Endothelial cell of umbilical vein (primary cell): ENCODE data around the gene TBL2. TPM values are rescaled to one million over a fixed set of nuclear protein-coding genes. Genes with fewer than 3 reads are reported as not detected.

ENCODE experiments used
- BruUV-seq: library from RNA; stranded (reverse); fragments of 400-500 nt; replicated peaks from 2 replicates; lab custom pipeline; 2021; lab: Mats Ljungman, UMichigan
- CTCF ChIA-PET: fragments of 300-600, 350-600 bp; sonication (Branson Sonifier 250); formaldehyde crosslinking; loops from one replicate; lab custom pipeline; 2021; ENCODE audit warnings: antibody characterized with exemption, inconsistent platforms; lab: Charles Lee
- POLR2A ChIA-PET: fragments of 300-600, 350-600 bp; sonication (Branson Sonifier 250); formaldehyde crosslinking; loops from one replicate; lab custom pipeline; 2021; ENCODE audit warnings: antibody characterized with exemption, inconsistent platforms; lab: Charles Lee
- DNase-seq: peaks from one replicate; pipeline ENCODE4 v3.0.0-alpha.2; 2011; ENCODE audit warnings: low read depth, low spot score
- FAIRE-seq: peaks from 2 replicates; lab custom pipeline; 2011; peaks lifted over from hg19 to GRCh38; lab: Jason Lieb, UNC
- H2AFZ ChIP-seq: 2 replicates; pipeline ENCODE4 v1.6.0; 2012; ENCODE audit warnings: low read depth, low read length, control low read depth, inconsistent platforms
- H3K27ac ChIP-seq: 2 replicates; pipeline ENCODE4 v1.5.1; 2011; ENCODE audit warnings: low read depth, mild to moderate bottlenecking, control low read depth, low read length, moderate library complexity; ENCODE audit not compliant: insufficient read depth
- H3K27me3 ChIP-seq, 2 experiments: 2 replicates each; pipeline versions ENCODE4 v1.6.0 to v1.6.1; 2011; ENCODE audit warnings: low read length in 2 of 2, mixed read lengths in 1 of 2; ENCODE audit not compliant: control insufficient read depth in 2 of 2, insufficient read depth in 2 of 2
- H3K36me3 ChIP-seq, 2 experiments: 2 replicates in 1 of 2; 3 replicates in 1 of 2; pipeline ENCODE4 v1.5.1; 2011; ENCODE audit warnings: low read length in 2 of 2, mild to moderate bottlenecking in 1 of 2, moderate library complexity in 1 of 2; ENCODE audit not compliant: control insufficient read depth in 2 of 2, insufficient read depth in 2 of 2; ENCODE audit errors: extremely low read depth in 1 of 2
- H3K4me1 ChIP-seq: 3 replicates; pipeline ENCODE4 v1.5.1; 2011; ENCODE audit warnings: mild to moderate bottlenecking, low read length; ENCODE audit not compliant: control insufficient read depth, insufficient read depth; ENCODE audit errors: extremely low read depth
- H3K4me2 ChIP-seq: 2 replicates; pipeline ENCODE4 v1.6.1; 2011; ENCODE audit warnings: low read length, control low read depth, mixed read lengths; ENCODE audit not compliant: insufficient read depth
- H3K4me3 ChIP-seq, 3 experiments: fragments of 200-600 bp in 1 of 3; sonication (generic), shearing (Covaris generic) in 1 of 3; replicated peaks in 1 of 3; 2 replicates each; pipeline ENCODE4 v1.5.1; 2011 to 2016; ENCODE audit warnings: control low read depth in 3 of 3, low read length in 3 of 3, mild to moderate bottlenecking in 2 of 3, inconsistent platforms in 1 of 3, low read depth in 1 of 3, moderate library complexity in 1 of 3; ENCODE audit not compliant: insufficient read depth in 1 of 3
- H3K79me2 ChIP-seq: 2 replicates; pipeline ENCODE4 v1.6.0; 2012; ENCODE audit warnings: low read length, inconsistent platforms; ENCODE audit not compliant: control insufficient read depth, insufficient read depth
- H3K9ac ChIP-seq: replicated peaks from 2 replicates; pipeline ENCODE3; 2011; ENCODE audit warnings: low read length, control low read depth; ENCODE audit not compliant: insufficient read depth; ENCODE audit errors: extremely low read depth
- H3K9me1 ChIP-seq: replicated peaks from 3 replicates; pipeline ENCODE4 v1.6.0; 2011; ENCODE audit warnings: mild to moderate bottlenecking, low read length; ENCODE audit not compliant: control insufficient read depth, insufficient read depth; ENCODE audit errors: extremely low read depth
- H3K9me3 ChIP-seq: replicated peaks from 2 replicates; pipeline ENCODE4 v1.5.1; 2012; ENCODE audit warnings: low read length, inconsistent platforms; ENCODE audit not compliant: control insufficient read depth, insufficient read depth
- H4K20me1 ChIP-seq: replicated peaks from 2 replicates; pipeline ENCODE3; 2011; ENCODE audit warnings: mild to moderate bottlenecking, low read length; ENCODE audit not compliant: control insufficient read depth, insufficient read depth; ENCODE audit errors: extremely low read depth
- CTCF ChIP-seq, 2 donors: IDR thresholded peaks; 1 replicate in 1 of 2; 2 replicates in 1 of 2; pipeline ENCODE4 v1.5.1; 2011; ENCODE audit warnings: low read length in 2 of 2, mild to moderate bottlenecking in 2 of 2, moderate library complexity in 2 of 2, control low read depth in 1 of 2, inconsistent platforms in 1 of 2, low read depth in 1 of 2; ENCODE audit not compliant: insufficient read depth in 1 of 2; ENCODE audit errors: extremely low read depth in 1 of 2
- EZH2 ChIP-seq: IDR thresholded peaks from 2 replicates; pipeline ENCODE4 v1.6.1; 2012; ENCODE audit warnings: borderline replicate concordance, low read depth, mild to moderate bottlenecking, moderate library complexity, low read length, inconsistent platforms; ENCODE audit not compliant: severe bottlenecking
- FOS ChIP-seq: IDR thresholded peaks from 2 replicates; pipeline ENCODE4 v1.6.1; 2011; ENCODE audit warnings: mild to moderate bottlenecking, low read length, moderate library complexity, borderline replicate concordance; ENCODE audit not compliant: insufficient read depth
- GATA2 ChIP-seq: IDR thresholded peaks from 2 replicates; pipeline ENCODE4 v1.7.0; 2011; ENCODE audit warnings: low read depth, mild to moderate bottlenecking, moderate library complexity, mixed read lengths, low read length; ENCODE audit not compliant: insufficient read length, insufficient read depth
- JUN ChIP-seq: IDR thresholded peaks from 2 replicates; pipeline ENCODE4 v1.6.1; 2011; ENCODE audit warnings: borderline replicate concordance, low read depth; ENCODE audit not compliant: insufficient read length, insufficient read depth
- MAX ChIP-seq: IDR thresholded peaks from 2 replicates; pipeline ENCODE4 v1.6.1; 2011; ENCODE audit not compliant: insufficient read depth, insufficient read length
- MYC ChIP-seq: IDR thresholded peaks from one replicate; pipeline ENCODE4 v1.6.1; 2011; ENCODE audit warnings: mild to moderate bottlenecking, low read depth, low read length
- POLR2A ChIP-seq: IDR thresholded peaks from 2 replicates; pipeline ENCODE4 v1.6.1; 2012; ENCODE audit warnings: low read depth, mild to moderate bottlenecking, control low read depth, low read length
- POLR2AphosphoS5 ChIP-seq: IDR thresholded peaks from 2 replicates; pipeline ENCODE4 v1.6.1; 2012; ENCODE audit warnings: low read depth, mild to moderate bottlenecking, control low read depth, low read length, moderate library complexity; ENCODE audit not compliant: insufficient read depth
- dilution Hi-C: fragments of 300-500 bp; cut with MboI; formaldehyde crosslinking; loops from one replicate; pipeline ENCODE4 v1.15.0; 2019; ENCODE audit warnings: low sequenced_read_pairs; ENCODE audit not compliant: extremely low pct_ligation_motif_present
- intact Hi-C: fragments of 100-400 bp; cut with micrococcal nuclease; formaldehyde crosslinking; loops from one replicate; pipeline ENCODE4 v1.10.0; 2022
- polyA plus RNA-seq, 4 experiments: library from polyadenylated mRNA; depleted of rRNA in 3 of 4; stranded (reverse) in 3 of 4; unstranded in 1 of 4; fragments of >200 nt; gene quantifications; 2 replicates each; pipeline versions ENCODE4 v1.2.1 to v1.2.3, GENCODE V29; 2011 to 2012; ENCODE audit warnings: missing spikeins in 1 of 4
- total RNA-seq: library from RNA; stranded (reverse); gene quantifications from 2 replicates; pipeline ENCODE4 v1.2.3, GENCODE V29; 2021

The TBL2 gene
- total and polyA plus RNA-seq, 2 donors (not counting 3 experiments of a cell fraction or from before 2014, with no cell fraction given): 38.6 to 48.4 TPM

DNA sequence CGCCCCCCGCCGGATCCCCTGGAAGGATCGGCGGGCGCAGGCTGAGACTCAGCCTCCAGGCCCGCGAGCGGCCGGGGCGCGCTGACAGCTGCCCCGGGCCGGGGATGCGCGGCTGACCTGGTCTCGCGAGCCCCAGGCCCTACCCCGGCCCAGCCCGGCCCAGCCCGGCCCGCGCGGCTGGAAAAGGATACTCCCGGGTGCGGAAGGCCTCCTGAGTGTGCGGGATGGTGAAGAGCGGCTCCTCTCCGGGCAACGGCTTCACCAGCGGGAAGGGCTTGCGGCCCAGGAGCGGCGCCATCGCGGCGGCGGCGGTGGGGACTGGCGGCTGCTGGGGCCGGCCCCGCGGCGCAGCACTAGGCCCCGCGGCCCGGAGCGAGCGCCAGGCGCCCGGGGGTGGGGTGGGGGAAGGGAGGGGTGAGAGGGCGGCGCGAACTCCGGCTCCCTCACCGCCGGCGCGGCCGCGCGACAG is 56.7 kb downstream of the TBL2 start:
- no peaks in the 10 kb centered on the region for H3K27me3 ChIP-seq
- H2AFZ ChIP-seq: peak overlapping the region; percentile 61
- H3K9me1 ChIP-seq: no peaks in the 10 kb centered on the region
- no peak for DNase-seq
- H3K4me1 ChIP-seq: peaks cover 22% of the 10 kb centered on the region
- no peak overlapping the region for H3K4me2 ChIP-seq
- TF ChIP-seq JUN: no peak
- TF ChIP-seq POLR2AphosphoS5: no peak
- TF ChIP-seq FOS: no peak
- ChIA-PET CTCF (interaction anchor here (0.8 to 2.3 kb wide), 6 partner anchors 11 to 204 kb away, joined by 3 to 8 read pairs (median 4); no protein-coding TSS in a partner anchor), POLR2A (interaction anchor here (0.6 to 1.8 kb wide), 3 partner anchors 35 to 495 kb away, joined by 4 to 8 read pairs (median 5); partner anchors contain the start of genes ABHD11 and BCL7B)
- H3K36me3 ChIP-seq: no peaks in the 10 kb centered on the region
- H3K27ac ChIP-seq: peak overlapping the region; percentile 65
- no peak for FAIRE-seq
- intact Hi-C loops: loop anchor here (1.0 to 2.0 kb wide), 4 partner anchors 36 to 213 kb away; partner anchors contain the start of genes BCL7B and TBL2
- H3K9me3 ChIP-seq: no peaks in the 10 kb centered on the region
- peaks cover 49% of the 10 kb centered on the region for H3K79me2 ChIP-seq
- H4K20me1 ChIP-seq: peaks cover 4% of the 10 kb centered on the region
- no TSS peak for BruUV-seq
- dilution Hi-C loops: no loop called here
- peak overlapping the region; percentile 66 for H3K9ac ChIP-seq
- peak overlapping the region; percentile 83 to 91 (median 89) for H3K4me3 ChIP-seq

- BruUV-seq: no TSS peak
- H3K36me3 ChIP-seq: no peaks in the 10 kb centered on the region
- H3K4me2 ChIP-seq: peak overlapping the region; percentile 65
- no peaks in the 10 kb centered on the region for H3K9me3 ChIP-seq
- H3K9ac ChIP-seq: peak overlapping the region; percentile 66
- DNase-seq (peak; percentile 40), FAIRE-seq (peak; percentile 80)
- ChIA-PET CTCF (interaction anchor here (0.8 to 2.3 kb wide), 7 partner anchors 9 to 214 kb away, joined by 3 to 8 read pairs (median 4); no protein-coding TSS in a partner anchor), POLR2A (interaction anchor here (1.8 kb wide), 1 partner anchor 36 kb away, joined by 5 read pairs; the partner anchor contains the start of gene BCL7B)
- no peak overlapping the region for H2AFZ ChIP-seq
- H3K9me1 ChIP-seq: no peaks in the 10 kb centered on the region
- peak overlapping the region; percentile 83 to 91 (median 89) for H3K4me3 ChIP-seq
- peaks cover 4% of the 10 kb centered on the region for H4K20me1 ChIP-seq
- no peaks in the 10 kb centered on the region for H3K27me3 ChIP-seq
- intact Hi-C loops: no loop called here
- peaks cover 56% of the 10 kb centered on the region for H3K79me2 ChIP-seq
- peak overlapping the region; percentile 62 for H3K27ac ChIP-seq
- no peak for TF ChIP-seq FOS
- no peak for TF ChIP-seq JUN
- no peak for TF ChIP-seq CTCF (IDR thresholded peaks at IDR 0.05; ENCODE audit: extremely low read depth in 1 of 2, insufficient read depth in 1 of 2, low read depth in 1 of 2, low read length in 2 of 2)
- no peak for TF ChIP-seq POLR2AphosphoS5
- TF ChIP-seq MAX: no peak
- TF ChIP-seq EZH2: no peak
- TF ChIP-seq MYC: no peak
- no peak for TF ChIP-seq POLR2A
- no peak for TF ChIP-seq GATA2
- dilution Hi-C loops: no loop called here
- peaks cover 22% of the 10 kb centered on the region for H3K4me1 ChIP-seq
Observed at GRCh38 chr7:73520673-73521635, 57.4 kb downstream of the TBL2 start.
